Progenitor cell of endocrine pancreas (in vitro differentiated cells): ENCODE measurements around the gene CD44. TPM values are rescaled to one million over a fixed set of nuclear protein-coding genes. Genes with fewer than 3 reads are reported as not detected.

Experiments
- DNase-seq: peaks from one replicate; pipeline ENCODE4 v3.0.0; 2021; ENCODE audit warnings: low spot score; ENCODE audit not compliant: unreplicated experiment
- H3K27ac Mint-ChIP-seq: 2 replicates; pipeline ENCODE4 v1.8.0; 2021; ENCODE audit warnings: mild to moderate bottlenecking, moderate library complexity, mixed read lengths
- H3K27me3 Mint-ChIP-seq: 2 replicates; pipeline ENCODE4 v1.8.0; 2021; ENCODE audit warnings: mixed read lengths
- H3K36me3 Mint-ChIP-seq: 2 replicates; pipeline ENCODE4 v1.8.0; 2022; ENCODE audit warnings: mixed read lengths; ENCODE audit not compliant: insufficient read depth
- H3K4me1 Mint-ChIP-seq: 2 replicates; pipeline ENCODE4 v1.8.0; 2021; ENCODE audit warnings: low read depth, mixed read lengths
- H3K4me3 Mint-ChIP-seq: 2 replicates; pipeline ENCODE4 v1.8.0; 2021; ENCODE audit warnings: low read depth, mild to moderate bottlenecking, moderate library complexity, mixed read lengths
- H3K9me3 Mint-ChIP-seq: 2 replicates; pipeline ENCODE4 v1.8.0; 2021; ENCODE audit warnings: low read depth, mixed read lengths
- total RNA-seq: library from RNA; stranded (reverse); gene quantifications from 2 replicates; pipeline ENCODE4 v1.2.1, GENCODE V29; 2021
- TF ChIP-seq, protein P1 (sequence below): fragments of 200-600 bp; sonication (generic); IDR thresholded peaks from one replicate; pipeline ENCODE4 v1.5.0; 2021; ENCODE audit warnings: antibody characterized with exemption, mild to moderate bottlenecking; ENCODE audit not compliant: unreplicated experiment

Gene CD44
- total RNA-seq, 1 donor from 2014 or later, result 1.9 TPM

DNA sequence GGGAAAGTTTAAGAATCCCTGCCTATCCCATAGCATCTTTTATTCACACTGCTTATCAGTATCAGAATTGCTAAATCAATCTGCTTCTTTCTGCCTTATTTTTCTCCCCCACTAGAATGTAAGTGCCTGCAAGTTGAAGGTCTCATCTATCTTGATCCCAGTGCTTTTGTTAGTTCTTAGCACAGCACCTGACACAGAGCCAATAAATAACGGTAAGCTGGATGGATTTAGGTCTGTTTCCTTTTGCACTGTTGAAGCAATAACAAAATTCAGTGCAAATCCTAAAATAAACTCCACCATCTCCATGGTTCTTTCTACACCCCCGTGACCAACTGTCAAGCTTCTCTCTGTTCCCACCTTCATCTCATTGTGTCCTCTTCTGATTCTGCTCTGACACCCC is 36.7 kb upstream of the CD44 start:
- H3K27me3 Mint-ChIP-seq, result peaks cover 14% of the 10 kb centered on the region
- no peaks in the 10 kb centered on the region for H3K36me3 Mint-ChIP-seq
- no peak overlapping the region for H3K4me3 Mint-ChIP-seq
- TF ChIP-seq, protein P1, sequence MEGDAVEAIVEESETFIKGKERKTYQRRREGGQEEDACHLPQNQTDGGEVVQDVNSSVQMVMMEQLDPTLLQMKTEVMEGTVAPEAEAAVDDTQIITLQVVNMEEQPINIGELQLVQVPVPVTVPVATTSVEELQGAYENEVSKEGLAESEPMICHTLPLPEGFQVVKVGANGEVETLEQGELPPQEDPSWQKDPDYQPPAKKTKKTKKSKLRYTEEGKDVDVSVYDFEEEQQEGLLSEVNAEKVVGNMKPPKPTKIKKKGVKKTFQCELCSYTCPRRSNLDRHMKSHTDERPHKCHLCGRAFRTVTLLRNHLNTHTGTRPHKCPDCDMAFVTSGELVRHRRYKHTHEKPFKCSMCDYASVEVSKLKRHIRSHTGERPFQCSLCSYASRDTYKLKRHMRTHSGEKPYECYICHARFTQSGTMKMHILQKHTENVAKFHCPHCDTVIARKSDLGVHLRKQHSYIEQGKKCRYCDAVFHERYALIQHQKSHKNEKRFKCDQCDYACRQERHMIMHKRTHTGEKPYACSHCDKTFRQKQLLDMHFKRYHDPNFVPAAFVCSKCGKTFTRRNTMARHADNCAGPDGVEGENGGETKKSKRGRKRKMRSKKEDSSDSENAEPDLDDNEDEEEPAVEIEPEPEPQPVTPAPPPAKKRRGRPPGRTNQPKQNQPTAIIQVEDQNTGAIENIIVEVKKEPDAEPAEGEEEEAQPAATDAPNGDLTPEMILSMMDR, result no peak
- no peak for DNase-seq
- H3K4me1 Mint-ChIP-seq, result no peaks in the 10 kb centered on the region
- H3K27ac Mint-ChIP-seq, result no peak overlapping the region
- no peaks in the 10 kb centered on the region for H3K9me3 Mint-ChIP-seq

DNA sequence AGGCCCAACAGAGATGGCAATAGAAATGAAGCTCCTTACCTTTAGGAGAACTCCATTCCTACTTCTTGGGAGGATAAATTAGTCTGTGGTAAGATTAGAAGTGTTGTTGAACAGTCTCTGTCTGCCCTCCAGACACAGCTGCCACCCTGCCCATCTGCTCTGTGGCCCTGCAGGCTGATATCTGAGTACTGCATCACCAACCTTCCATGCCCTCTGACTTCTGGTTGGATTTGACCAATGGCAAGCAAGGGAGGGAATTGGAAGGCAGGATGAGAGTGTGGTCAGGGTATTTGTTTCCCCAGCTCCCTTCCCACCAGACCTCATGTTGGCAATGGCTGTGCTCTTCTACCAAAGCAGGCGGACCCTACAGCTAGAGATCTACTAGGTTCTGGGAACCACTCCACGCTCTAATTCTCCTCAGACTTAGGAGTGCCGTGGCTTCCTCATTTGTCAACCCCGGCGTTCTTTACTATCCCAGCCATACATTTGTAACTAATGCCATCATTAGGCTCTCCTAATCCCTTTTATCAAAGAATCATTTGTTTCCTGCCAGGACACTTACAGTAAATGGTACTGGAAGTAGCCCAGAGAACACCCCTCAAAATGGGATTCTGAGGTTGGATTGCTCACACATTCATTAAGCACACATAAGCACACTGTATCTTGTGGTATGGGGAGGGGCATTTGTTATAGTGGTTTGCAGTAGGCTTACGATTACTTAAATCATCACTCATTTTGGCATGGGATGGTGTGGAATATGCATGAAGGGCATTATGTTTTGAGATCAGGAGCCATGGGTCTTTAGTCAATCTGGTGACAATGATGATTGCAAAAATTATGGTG is 35.4 kb upstream of the CD44 start:
- H3K27ac Mint-ChIP-seq, result no peak overlapping the region

DNA sequence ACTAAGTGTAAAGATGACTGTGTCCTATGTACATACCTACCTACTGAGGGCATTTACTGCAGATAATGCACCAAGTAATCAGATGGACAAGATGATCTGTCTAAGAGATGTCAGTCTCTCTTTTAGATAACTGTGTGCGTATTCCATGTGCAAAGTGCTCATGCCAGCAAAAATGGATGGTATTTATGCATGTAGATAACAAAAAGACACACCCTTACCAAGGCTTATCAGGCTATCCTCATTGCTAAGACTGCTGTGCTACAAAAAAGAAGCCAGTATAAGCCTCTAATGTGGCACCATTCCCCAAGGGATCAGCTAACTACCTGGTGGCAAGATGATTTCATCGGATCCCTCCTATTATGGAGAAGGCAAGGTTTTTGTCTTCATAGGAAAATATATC is 34.3 kb upstream of the CD44 start:
- Mint-ChIP-seq H3K27me3 (peaks cover 14% of the 10 kb centered on the region), H3K36me3 (no peaks in the 10 kb centered on the region), H3K4me3 (no peak overlapping the region), H3K9me3 (no peaks in the 10 kb centered on the region), H3K27ac (no peak overlapping the region), H3K4me1 (no peaks in the 10 kb centered on the region)
- TF ChIP-seq, protein P1, result no peak
- no peak for DNase-seq

More for the DNA sequence above, 35.4 kb upstream of the CD44 start:
- Mint-ChIP-seq H3K27me3 (peaks cover 14% of the 10 kb centered on the region), H3K4me3 (no peak overlapping the region), H3K4me1 (no peaks in the 10 kb centered on the region), H3K36me3 (no peaks in the 10 kb centered on the region), H3K9me3 (no peaks in the 10 kb centered on the region)
- TF ChIP-seq, protein P1, result no peak
- no peak for DNase-seq

DNA sequence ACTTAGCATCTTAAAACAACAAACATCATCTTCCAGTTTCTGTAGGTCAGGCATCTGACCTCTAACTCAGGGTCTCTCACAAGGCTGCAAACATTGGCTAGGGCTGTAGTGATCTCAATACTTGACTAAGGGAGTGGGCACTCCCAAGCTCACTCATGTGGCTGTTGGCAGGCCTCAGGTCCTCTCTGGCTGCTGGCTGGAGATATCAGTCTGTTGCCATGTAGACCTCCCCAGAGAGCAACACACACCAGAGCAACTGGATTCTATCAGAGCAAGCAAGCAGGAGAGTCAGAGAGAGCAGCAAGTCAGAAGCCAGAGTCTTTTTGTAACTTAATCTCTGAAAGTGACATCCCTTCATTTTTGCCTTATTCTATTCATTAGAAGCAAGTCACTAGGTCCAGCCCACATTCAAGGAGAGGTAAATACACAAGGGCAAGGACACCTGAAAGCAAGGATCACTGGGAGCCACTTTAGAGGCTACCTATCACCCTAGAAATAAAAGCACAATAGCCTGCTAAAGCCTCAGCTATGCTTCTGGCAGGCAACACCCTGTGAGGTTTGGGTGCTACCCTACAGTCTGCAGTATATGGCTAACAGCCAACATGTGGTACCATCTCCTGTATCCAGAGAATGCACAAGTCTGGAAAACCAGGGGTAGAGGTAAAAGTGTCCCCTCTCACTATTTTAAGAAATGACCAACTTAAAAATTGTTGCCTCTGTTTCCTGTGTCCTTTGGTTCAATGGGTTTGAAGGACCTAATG is 33.5 kb upstream of the CD44 start:
- Mint-ChIP-seq H3K4me1 (no peaks in the 10 kb centered on the region), H3K36me3 (no peaks in the 10 kb centered on the region), H3K27ac (no peak overlapping the region), H3K4me3 (no peak overlapping the region), H3K9me3 (no peaks in the 10 kb centered on the region), H3K27me3 (peaks cover 14% of the 10 kb centered on the region)
- TF ChIP-seq, protein P1, result no peak
- DNase-seq, result no peak

DNA sequence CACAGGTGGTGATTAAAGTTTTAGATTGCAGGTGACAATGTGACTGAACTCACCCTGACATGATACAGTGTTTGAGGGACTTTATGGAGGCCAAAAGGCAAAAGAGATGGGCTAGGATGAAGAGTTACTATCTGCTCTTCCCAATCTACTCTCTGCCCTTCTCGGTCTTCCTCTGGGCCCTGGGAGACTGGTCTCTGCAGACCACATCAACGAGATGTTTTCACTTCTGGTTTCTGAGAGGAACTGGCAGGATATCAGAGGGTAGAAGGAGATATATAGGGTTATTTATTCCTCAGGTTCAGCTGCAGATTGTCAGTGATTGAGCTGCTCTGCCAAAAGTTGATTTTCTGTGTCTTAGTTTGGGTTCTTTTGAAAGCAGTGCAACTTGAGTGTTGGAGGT is 32.4 kb upstream of the CD44 start:
- Mint-ChIP-seq H3K36me3 (no peaks in the 10 kb centered on the region), H3K9me3 (no peaks in the 10 kb centered on the region), H3K27me3 (peaks cover 17% of the 10 kb centered on the region), H3K27ac (no peak overlapping the region), H3K4me1 (no peaks in the 10 kb centered on the region), H3K4me3 (no peak overlapping the region)
- DNase-seq, result no peak
- TF ChIP-seq, protein P1, result no peak
